Muscle of arm (tissue), 12 donors: ENCODE measurements around the gene ATOH8. TPM values are rescaled to one million over a fixed set of nuclear protein-coding genes. Genes with fewer than 3 reads are reported as not detected.
A peak's percentile ranks its signal among the peaks of the same experiment; 100 is the strongest.

ENCODE experiments used
- DNase-seq: peaks from one replicate; pipeline ENCODE4 v3.0.0-alpha.2; 2013
- polyA plus RNA-seq, 12 donors: library from polyadenylated mRNA; unstranded; fragments of 120-200 nt; gene quantifications; one replicate each; pipeline ENCODE4 v1.2.1, GENCODE V29; 2013; ENCODE audit not compliant: insufficient read length in 12 of 12

ATOH8 gene
- polyA plus RNA-seq, 12 donors = 11.4 to 29.5 (median 14.7) TPM; not detected in 1

GRCh38 chr2:85734015-85734414 is 19.8 kb upstream of the ATOH8 start:
- no peak for DNase-seq

- DNase-seq = no peak
These were observed 18.7 kb upstream of the ATOH8 start for GRCh38 chr2:85734942-85735608.

GRCh38 chr2:85735691-85736090 is 18.1 kb upstream of the ATOH8 start:
- no peak for DNase-seq

GRCh38 chr2:85736456-85737355 is 17.1 kb upstream of the ATOH8 start:
- DNase-seq = no peak

- DNase-seq = peak; percentile 73
These were observed 16.3 kb upstream of the ATOH8 start for GRCh38 chr2:85737481-85737880.

GRCh38 chr2:85737961-85738360 is 15.8 kb upstream of the ATOH8 start:
- DNase-seq = peak; percentile 87

GRCh38 chr2:85740193-85740592 is 13.6 kb upstream of the ATOH8 start:
- DNase-seq = no peak

GRCh38 chr2:85741211-85741832 is 12.5 kb upstream of the ATOH8 start:
- DNase-seq = no peak

- DNase-seq = no peak
These were observed 11.8 kb upstream of the ATOH8 start for GRCh38 chr2:85741833-85742455.

GRCh38 chr2:85743304-85743978 is 10.3 kb upstream of the ATOH8 start:
- DNase-seq = no peak

- DNase-seq = no peak
These were observed 9.7 kb upstream of the ATOH8 start for GRCh38 chr2:85744055-85744454.

- peak; percentile 83 for DNase-seq
These were observed 8.8 kb upstream of the ATOH8 start for GRCh38 chr2:85744741-85745601.

GRCh38 chr2:85745619-85746018 is 8.2 kb upstream of the ATOH8 start:
- no peak for DNase-seq

GRCh38 chr2:85746321-85747004 is 7.3 kb upstream of the ATOH8 start:
- DNase-seq = no peak

- DNase-seq = no peak
These were observed 6.3 kb upstream of the ATOH8 start for GRCh38 chr2:85747441-85747840.

- no peak for DNase-seq
These were observed 5.6 kb upstream of the ATOH8 start for GRCh38 chr2:85748039-85748734.

GRCh38 chr2:85748985-85749875 is 4.6 kb upstream of the ATOH8 start:
- DNase-seq = peak; percentile 71
